Activated B cell treated with CpG ODN at 0.5 μM for 24 hours (primary cell): ENCODE measurements around the gene ACOX3. TPM values are rescaled to one million over a fixed set of nuclear protein-coding genes. Genes with fewer than 3 reads are reported as not detected.

Experiments
- ATAC-seq: fragments of 200-7000 bp; cut with Tn5 transposase; one replicate; pipeline ENCODE4 v1.10.0; 2021; ENCODE audit warnings: low read depth, mild to moderate bottlenecking, moderate library complexity
- CTCF ChIA-PET: fragments of 350-600 bp; sonication (Branson Sonifier 250); formaldehyde crosslinking; loops from one replicate; lab custom pipeline; 2021; ENCODE audit warnings: antibody characterized with exemption; lab: Charles Lee
- POLR2A ChIA-PET: fragments of 350-600 bp; sonication (Branson Sonifier 250); formaldehyde crosslinking; loops from one replicate; lab custom pipeline; 2021; ENCODE audit warnings: antibody characterized with exemption; lab: Charles Lee
- DNase-seq: peaks from one replicate; pipeline ENCODE4 v3.0.0; 2022
- H3K27ac Mint-ChIP-seq: one replicate; pipeline ENCODE4 v1.8.0; 2020; ENCODE audit warnings: mixed read lengths
- H3K27me3 Mint-ChIP-seq: one replicate; pipeline ENCODE4 v1.8.0; 2021; ENCODE audit warnings: mixed read lengths
- H3K36me3 Mint-ChIP-seq: one replicate; pipeline ENCODE4 v1.8.0; 2021; ENCODE audit warnings: low read depth, mixed read lengths
- H3K4me1 Mint-ChIP-seq: one replicate; pipeline ENCODE4 v1.8.0; 2021; ENCODE audit warnings: mixed read lengths
- H3K4me3 Mint-ChIP-seq: one replicate; pipeline ENCODE4 v1.8.0; 2020; ENCODE audit warnings: mild to moderate bottlenecking, mixed read lengths
- H3K9me3 Mint-ChIP-seq: one replicate; pipeline ENCODE4 v1.8.0; 2020; ENCODE audit warnings: mixed read lengths
- CTCF ChIP-seq: fragments of 200-600 bp; IDR thresholded peaks from one replicate; pipeline ENCODE4 v1.8.0; 2022; ENCODE audit warnings: antibody characterized with exemption, mild to moderate bottlenecking
- intact Hi-C: fragments of 100-400 bp; cut with micrococcal nuclease; formaldehyde crosslinking; loops from one replicate; pipeline ENCODE4 v1.15.1; 2024
- total RNA-seq: library from RNA; stranded (reverse); gene quantifications from 2 replicates; pipeline ENCODE4 v1.2.3, GENCODE V29; 2022

Gene ACOX3
- total RNA-seq, 1 donor from 2014 or later: 20.6 TPM

GRCh38 chr4:8465615-8466611 lies 25.4 kb upstream of the ACOX3 start:
- TF ChIP-seq CTCF: no peak
- no peak for ATAC-seq
- no peak overlapping the region for H3K4me3 Mint-ChIP-seq
- DNase-seq: no peak
- peaks cover 69% of the 10 kb centered on the region for H3K36me3 Mint-ChIP-seq
- POLR2A ChIA-PET: no interaction called here
- no peaks in the 10 kb centered on the region for H3K27me3 Mint-ChIP-seq
- peaks cover 4% of the 10 kb centered on the region for H3K4me1 Mint-ChIP-seq
- intact Hi-C loops: no loop called here
- H3K27ac Mint-ChIP-seq: no peak overlapping the region
- H3K9me3 Mint-ChIP-seq: no peaks in the 10 kb centered on the region
- CTCF ChIA-PET: no interaction called here

GRCh38 chr4:8464381-8464780 lies 23.9 kb upstream of the ACOX3 start:
- TF ChIP-seq CTCF: no peak
- Mint-ChIP-seq H3K9me3 (no peaks in the 10 kb centered on the region), H3K4me3 (no peak overlapping the region), H3K27me3 (no peaks in the 10 kb centered on the region), H3K4me1 (peaks cover 4% of the 10 kb centered on the region), H3K36me3 (peaks cover 76% of the 10 kb centered on the region), H3K27ac (no peak overlapping the region)
- no peak for DNase-seq
- CTCF ChIA-PET: no interaction called here
- POLR2A ChIA-PET: no interaction called here
- no peak for ATAC-seq
- intact Hi-C loops: no loop called here

- no peak overlapping the region for H3K27ac Mint-ChIP-seq
- CTCF ChIA-PET: no interaction called here
- no peaks in the 10 kb centered on the region for H3K27me3 Mint-ChIP-seq
- intact Hi-C loops: no loop called here
- ATAC-seq: no peak
- POLR2A ChIA-PET: no interaction called here
- H3K36me3 Mint-ChIP-seq: peaks cover 76% of the 10 kb centered on the region
- H3K4me1 Mint-ChIP-seq: peaks cover 4% of the 10 kb centered on the region
- no peak overlapping the region for H3K4me3 Mint-ChIP-seq
- no peak for DNase-seq
- no peaks in the 10 kb centered on the region for H3K9me3 Mint-ChIP-seq
- TF ChIP-seq CTCF: no peak
Measured at GRCh38 chr4:8463811-8464210, 23.3 kb upstream of the ACOX3 start.

GRCh38 chr4:8461616-8462015 lies 21.1 kb upstream of the ACOX3 start:
- ATAC-seq: no peak
- Mint-ChIP-seq H3K9me3 (no peaks in the 10 kb centered on the region), H3K27ac (no peak overlapping the region), H3K4me3 (no peak overlapping the region), H3K4me1 (no peaks in the 10 kb centered on the region), H3K27me3 (no peaks in the 10 kb centered on the region), H3K36me3 (peaks cover 74% of the 10 kb centered on the region)
- no peak for DNase-seq
- TF ChIP-seq CTCF: no peak
- intact Hi-C loops: no loop called here
- ChIA-PET CTCF (no interaction called here), POLR2A (no interaction called here)

GRCh38 chr4:8461086-8461485 lies 20.6 kb upstream of the ACOX3 start:
- H3K4me1 Mint-ChIP-seq: no peaks in the 10 kb centered on the region
- no peaks in the 10 kb centered on the region for H3K27me3 Mint-ChIP-seq
- H3K9me3 Mint-ChIP-seq: no peaks in the 10 kb centered on the region
- ChIA-PET POLR2A (no interaction called here), CTCF (no interaction called here)
- no peak overlapping the region for H3K4me3 Mint-ChIP-seq
- intact Hi-C loops: no loop called here
- H3K27ac Mint-ChIP-seq: no peak overlapping the region
- DNase-seq (no peak), ATAC-seq (no peak)
- peaks cover 76% of the 10 kb centered on the region for H3K36me3 Mint-ChIP-seq
- TF ChIP-seq CTCF: no peak
